GM12864 (cell line): Measurements from ENCODE around the gene FLNB.

Experiments used
- DNase-seq: peaks from one replicate; pipeline ENCODE4 v3.0.0-alpha.2; 2011; ENCODE audit warnings: low read depth
- H3K4me3 ChIP-seq: 2 replicates; pipeline ENCODE4 v1.5.1; 2011; ENCODE audit warnings: mild to moderate bottlenecking, low read depth, low read length, control low read depth
- TF ChIP-seq, protein P1 (sequence below): IDR thresholded peaks from 2 replicates; pipeline ENCODE4 v1.5.1; 2011; ENCODE audit warnings: low read depth, mild to moderate bottlenecking, moderate library complexity, low read length, control low read depth, inconsistent platforms; ENCODE audit errors: missing control alignments

The FLNB gene

DNA sequence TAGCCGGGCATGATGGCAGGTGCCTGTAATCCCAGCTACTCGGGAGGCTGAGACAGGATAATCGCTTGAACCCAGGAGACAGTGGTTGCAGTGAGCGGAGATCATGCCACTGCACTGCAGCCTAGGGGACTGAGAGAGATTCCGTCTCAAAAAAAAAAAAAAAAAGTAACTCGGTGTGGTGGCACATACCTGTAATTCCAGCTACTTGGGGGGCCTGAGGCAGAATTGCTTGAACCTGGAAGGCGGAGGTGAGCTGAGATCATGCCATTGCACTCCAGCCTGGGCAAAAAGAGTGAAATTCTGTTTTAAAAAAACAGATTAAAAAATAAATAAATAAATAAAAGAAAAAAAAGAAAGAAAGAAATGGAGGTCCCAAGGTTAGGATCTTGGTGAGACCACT, 6.2 kb upstream of the FLNB start:
- no peak overlapping the region for H3K4me3 ChIP-seq

DNA sequence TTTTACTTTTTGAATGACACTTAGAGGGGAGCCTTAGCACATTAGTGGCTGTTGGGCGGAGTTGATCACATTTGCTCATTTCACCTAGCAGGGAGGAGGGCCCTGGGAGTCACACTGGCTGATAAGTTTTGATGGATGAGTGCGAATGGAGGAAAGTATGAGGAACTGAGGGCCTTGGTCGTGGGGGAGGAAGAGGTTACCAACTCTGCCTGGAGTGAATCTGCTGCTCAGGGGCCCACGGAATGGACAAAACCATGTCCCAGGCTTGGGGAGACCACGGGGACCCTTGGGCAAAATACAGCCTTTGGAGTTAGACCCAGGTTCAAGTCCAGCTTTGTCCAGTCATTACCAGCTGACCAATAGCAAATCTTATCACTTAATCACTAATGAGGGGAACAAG, 5.1 kb upstream of the FLNB start:
- H3K4me3 ChIP-seq: no peak overlapping the region
- DNase-seq: no peak
- TF ChIP-seq, protein P1, sequence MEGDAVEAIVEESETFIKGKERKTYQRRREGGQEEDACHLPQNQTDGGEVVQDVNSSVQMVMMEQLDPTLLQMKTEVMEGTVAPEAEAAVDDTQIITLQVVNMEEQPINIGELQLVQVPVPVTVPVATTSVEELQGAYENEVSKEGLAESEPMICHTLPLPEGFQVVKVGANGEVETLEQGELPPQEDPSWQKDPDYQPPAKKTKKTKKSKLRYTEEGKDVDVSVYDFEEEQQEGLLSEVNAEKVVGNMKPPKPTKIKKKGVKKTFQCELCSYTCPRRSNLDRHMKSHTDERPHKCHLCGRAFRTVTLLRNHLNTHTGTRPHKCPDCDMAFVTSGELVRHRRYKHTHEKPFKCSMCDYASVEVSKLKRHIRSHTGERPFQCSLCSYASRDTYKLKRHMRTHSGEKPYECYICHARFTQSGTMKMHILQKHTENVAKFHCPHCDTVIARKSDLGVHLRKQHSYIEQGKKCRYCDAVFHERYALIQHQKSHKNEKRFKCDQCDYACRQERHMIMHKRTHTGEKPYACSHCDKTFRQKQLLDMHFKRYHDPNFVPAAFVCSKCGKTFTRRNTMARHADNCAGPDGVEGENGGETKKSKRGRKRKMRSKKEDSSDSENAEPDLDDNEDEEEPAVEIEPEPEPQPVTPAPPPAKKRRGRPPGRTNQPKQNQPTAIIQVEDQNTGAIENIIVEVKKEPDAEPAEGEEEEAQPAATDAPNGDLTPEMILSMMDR: no peak

More for the DNA sequence above, 6.2 kb upstream of the FLNB start:
- TF ChIP-seq, protein P1: no peak
- no peak for DNase-seq

DNA sequence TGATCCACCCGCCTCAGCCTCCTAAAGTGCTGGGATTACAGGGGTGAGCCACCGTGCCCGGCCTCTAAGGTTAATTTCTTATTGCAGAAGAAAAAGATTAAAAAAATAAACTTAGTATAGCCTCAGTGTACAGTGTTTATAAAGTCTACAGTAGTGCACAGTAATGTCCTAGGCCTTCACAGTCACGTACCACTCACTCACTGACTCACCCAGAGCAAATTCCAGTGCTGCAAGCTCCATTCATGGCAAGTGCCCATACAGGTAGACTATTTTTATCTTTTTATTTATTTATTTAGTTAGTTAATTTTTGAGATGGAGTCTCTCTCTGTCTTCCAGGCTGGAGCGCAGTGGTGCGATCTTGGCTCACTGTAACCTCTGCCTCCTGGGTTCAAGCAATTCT, 3.2 kb upstream of the FLNB start:
- no peak overlapping the region for H3K4me3 ChIP-seq
- no peak for DNase-seq
- TF ChIP-seq, protein P1: no peak

DNA sequence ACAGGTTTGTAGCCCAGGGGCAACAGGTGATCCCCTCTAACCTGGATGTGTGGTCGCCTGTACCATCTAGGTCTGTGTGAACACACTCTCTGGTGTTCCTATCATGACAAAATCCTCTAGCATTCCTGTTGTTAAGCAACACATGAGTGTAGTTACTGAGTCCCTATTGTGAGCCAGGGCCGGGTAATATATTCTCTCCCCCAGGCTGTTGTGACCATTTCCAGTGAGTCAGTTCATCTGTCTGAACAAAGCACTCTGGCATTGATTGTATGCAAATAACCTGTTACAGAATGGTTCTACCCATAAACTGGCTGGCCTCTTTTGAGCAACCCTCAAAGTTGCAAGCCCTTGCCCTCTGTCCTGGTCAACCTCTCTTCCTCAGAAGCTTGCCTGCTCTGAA, 2.6 kb upstream of the FLNB start:
- no peak for DNase-seq
- TF ChIP-seq, protein P1: no peak
- no peak overlapping the region for H3K4me3 ChIP-seq

DNA sequence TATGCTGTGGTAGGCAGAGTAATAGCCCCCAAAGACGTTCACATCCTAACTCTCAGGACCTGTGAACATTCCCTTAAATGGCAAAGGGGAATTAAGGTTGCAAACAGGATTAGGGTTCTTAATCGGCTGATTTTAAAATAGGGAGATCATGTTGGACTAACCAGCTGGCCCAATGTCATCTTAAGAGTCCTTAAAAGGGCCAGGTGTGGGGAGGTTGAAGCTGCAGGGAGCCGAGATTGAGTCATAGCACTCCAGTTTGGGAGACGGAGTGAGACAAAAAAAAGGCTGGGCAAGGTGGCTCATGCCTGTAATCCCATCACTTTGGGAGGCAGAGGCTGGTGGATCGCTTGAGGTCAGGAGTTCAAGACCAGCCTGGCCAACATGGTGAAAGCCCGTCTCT, 1.6 kb upstream of the FLNB start:
- TF ChIP-seq, protein P1: no peak
- no peak overlapping the region for H3K4me3 ChIP-seq
- DNase-seq: no peak

DNA sequence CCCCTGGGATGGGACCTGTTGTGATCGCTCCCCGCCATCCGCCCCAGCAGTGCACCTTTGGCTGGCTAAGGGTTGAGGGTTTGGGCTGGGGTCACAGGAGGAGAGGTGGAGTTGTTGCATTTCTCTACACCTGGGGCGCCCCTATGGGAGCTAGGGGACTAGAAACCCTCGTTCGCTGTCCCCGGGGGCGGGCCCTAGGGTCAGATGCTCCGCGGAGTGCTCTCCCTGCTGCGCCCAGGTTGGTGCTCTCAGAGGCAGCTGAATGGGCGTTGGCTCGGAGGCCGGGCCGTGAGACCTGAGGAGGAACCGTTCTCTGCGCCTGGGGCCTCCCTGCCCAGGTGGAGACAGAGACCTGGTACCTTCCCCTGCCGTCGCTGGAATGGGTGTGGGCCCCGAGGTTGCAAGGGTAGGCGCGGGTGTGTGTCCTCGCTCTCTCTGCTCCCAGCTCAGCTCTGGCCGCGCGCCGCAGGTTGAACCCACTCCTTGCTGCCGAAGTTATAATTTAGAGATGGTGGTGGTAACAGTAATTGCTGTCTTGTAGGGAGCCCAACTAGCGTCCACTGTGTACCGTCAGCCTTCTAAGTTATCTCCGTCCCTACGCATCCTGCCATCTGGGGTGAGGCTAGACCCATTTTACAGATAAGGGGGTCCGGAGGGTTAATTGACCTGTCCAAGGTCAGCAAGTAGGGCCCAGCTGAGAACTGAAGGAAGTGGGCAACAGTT, 965 bp downstream of the FLNB start:
- DNase-seq: no peak
- TF ChIP-seq, protein P1: no peak
- peak overlapping the region; percentile 96 for H3K4me3 ChIP-seq

DNA sequence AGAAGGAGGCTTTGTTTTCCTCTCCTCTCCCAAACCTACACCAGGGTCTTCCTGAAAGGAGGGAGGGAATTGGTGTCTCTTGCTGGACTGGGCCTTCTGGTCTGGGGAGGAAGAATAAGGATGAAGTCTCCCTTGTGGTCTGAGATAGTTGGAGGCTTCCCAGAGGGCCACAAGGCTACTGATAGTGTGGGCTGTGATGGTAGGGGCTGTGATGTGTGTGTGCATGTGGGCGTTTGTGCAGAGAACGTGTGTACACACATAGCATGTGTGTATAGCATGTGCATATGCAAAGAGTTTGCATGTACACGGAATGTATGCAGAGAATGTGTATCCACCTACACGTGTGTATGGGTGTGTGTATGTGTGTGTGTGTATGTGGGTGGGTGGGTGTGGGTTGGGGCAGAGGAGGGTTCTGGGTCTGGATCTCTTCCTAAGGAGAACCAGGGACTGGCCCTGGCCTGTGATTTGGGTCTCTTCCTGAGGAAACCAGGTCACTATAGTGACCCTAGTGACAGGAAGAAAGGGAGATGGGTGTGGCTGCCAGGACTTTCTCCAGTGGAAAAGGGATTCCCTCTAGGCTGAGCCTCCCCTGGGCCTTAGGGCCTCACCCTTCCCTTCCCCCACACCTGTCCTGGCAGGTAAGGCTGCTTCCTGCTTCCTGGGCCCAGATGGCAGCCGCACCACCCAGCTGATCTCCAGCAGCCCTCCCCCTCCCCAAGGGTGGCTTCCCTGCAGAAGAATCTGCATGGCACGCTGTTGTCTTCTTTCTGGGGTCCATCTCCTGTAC, 1.7 kb downstream of the FLNB start:
- H3K4me3 ChIP-seq: no peak overlapping the region
- TF ChIP-seq, protein P1: no peak
- no peak for DNase-seq
